Stimulated activated CD8-positive, alpha-beta memory T cell treated with anti-CD3 and anti-CD28 coated beads, Interleukin-7, amount 100 ng/mL, for 4 hours (primary cell): ENCODE data around the gene SAMD11.
"Not testable (repeated sequence)": the region's sequence is repeated elsewhere in the genome, so short reads cannot be mapped to it uniquely, and the experiment has no call there.

Experiments
- DNase-seq, 2 donors: peaks; one replicate each; pipeline ENCODE4 v3.0.0-alpha.2; 2020; ENCODE audit warnings: low read depth in 2 of 2

The SAMD11 gene, protein sequence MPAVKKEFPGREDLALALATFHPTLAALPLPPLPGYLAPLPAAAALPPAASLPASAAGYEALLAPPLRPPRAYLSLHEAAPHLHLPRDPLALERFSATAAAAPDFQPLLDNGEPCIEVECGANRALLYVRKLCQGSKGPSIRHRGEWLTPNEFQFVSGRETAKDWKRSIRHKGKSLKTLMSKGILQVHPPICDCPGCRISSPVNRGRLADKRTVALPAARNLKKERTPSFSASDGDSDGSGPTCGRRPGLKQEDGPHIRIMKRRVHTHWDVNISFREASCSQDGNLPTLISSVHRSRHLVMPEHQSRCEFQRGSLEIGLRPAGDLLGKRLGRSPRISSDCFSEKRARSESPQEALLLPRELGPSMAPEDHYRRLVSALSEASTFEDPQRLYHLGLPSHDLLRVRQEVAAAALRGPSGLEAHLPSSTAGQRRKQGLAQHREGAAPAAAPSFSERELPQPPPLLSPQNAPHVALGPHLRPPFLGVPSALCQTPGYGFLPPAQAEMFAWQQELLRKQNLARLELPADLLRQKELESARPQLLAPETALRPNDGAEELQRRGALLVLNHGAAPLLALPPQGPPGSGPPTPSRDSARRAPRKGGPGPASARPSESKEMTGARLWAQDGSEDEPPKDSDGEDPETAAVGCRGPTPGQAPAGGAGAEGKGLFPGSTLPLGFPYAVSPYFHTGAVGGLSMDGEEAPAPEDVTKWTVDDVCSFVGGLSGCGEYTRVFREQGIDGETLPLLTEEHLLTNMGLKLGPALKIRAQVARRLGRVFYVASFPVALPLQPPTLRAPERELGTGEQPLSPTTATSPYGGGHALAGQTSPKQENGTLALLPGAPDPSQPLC

DNA sequence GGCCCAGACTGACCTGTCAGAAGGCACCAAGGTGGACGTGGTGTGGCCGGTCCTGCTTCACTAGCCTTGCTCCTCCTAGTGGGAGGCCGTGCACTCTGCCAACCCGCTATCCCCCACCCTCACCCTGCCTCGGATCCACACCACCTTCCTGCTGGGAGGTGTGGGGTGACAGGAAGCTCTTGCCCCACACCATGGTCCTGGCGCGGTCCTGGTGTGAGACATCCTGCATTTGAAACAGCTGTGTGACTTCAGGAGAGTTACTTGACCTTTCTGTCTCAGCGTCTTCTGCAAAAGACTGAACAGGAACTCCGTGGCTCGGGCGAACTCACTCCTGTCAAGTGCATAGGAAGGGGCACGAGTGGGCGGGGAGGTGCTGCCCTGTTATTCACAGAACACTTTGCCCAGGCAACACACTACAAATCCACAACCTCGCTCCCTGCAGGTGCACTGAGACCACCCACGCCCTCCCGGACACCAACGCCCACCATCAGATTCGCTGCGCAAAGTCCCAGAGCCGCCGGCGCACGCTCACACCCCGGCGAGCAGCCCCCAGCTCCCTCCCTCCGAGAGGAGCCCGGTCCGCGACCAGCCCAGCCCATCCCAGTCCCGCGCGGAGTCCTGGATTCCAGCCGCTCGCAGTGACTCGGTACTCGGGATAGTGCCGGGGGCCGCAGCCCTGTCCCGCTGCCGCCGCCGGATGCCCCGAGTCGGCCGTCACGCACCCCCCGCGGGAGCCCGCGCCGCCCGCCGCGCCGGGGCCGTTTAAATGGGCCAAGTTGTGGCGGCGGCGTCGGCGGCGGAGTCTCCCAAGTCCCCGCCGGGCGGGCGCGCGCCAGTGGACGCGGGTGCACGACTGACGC, at the start of gene SAMD11:
SAMD11 (plus strand) TSS at position 793 of the 860 bp plus-strand sequence. CDS start 509 bp downstream, outside the sequence.
- DNase-seq: peak in 1 of 2 donors; percentile 50

GRCh38 chr1:876428-877208, 47.1 kb upstream of the SAMD11 start:
- not testable (repeated sequence) for DNase-seq

DNA sequence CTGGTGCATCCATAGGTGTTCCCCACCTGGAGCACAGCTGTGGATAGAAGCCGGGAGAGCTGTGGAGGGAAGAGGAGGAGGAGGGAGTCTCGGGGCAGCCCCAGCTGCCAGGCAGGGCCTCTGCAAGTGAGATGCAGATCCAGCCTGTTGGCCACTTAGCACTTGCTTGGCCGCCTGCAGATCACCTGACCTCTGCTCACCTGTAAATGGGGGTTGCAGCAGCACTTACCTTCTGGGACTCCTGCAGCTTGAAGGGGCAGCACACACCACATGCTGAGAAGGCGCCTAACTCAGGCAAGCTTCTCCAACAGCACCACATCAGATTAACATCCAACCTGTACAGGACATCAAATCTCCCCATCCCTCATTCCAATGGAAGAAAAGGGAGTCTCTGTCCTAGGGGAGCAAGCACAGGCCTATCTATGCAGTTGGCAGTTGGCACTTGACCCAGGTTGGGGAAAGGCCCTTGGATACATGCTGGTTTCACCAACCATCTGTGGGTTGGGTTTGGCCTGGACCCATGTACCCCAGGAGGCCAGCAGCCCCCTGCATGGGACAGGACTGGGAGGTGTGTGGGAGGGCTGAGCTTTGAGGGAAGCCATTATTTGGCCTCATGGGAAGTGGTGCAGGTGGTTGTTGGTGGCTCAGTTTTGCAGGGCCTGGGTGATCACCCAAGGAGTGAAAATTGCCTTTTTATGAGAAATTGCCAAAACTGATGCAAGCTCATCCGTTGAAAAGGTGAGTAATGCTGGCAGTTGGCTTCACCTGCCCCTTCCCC, 46.3 kb upstream of the SAMD11 start:
- not testable (repeated sequence) for DNase-seq

DNA sequence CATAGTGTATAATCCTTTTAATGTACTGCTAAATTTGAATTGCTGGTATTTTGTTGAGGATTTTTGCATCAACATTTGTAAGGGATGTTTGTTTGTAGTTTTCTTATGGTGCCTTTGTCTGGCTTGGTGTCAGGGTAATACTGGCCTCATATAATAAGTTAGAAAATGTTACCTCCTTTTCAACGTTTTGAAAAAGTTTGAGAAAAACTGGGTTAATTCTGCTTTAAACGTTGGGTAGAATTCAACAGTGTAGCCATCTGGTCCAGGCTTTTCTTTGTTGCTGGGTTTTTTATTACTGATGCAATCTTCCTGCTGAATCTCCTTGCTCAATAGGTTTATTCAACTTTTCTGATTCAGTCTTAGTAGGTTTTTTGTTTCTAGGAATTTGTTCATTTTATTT, 43.2 kb upstream of the SAMD11 start:
- DNase-seq: not testable (repeated sequence)

DNA sequence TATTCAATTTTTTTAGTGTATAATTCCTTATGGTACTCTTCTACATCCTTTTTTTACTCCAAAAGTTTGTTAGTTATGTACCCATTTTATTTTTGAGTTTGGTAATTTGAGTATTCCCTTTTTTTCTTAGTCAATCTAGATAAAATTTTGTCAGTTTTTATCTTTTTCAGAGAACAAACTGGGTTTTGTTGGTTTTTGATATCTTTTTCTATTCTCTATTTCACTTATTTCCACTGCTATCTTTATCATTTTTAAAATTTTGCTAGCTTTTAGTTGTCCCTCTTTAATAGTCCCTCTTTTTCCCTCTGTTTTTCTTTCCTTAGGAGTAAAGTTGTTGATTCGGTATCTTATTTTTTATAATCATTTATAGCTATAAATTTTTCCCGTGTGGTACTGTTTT, 42.8 kb upstream of the SAMD11 start:
- DNase-seq: not testable (repeated sequence)

DNA sequence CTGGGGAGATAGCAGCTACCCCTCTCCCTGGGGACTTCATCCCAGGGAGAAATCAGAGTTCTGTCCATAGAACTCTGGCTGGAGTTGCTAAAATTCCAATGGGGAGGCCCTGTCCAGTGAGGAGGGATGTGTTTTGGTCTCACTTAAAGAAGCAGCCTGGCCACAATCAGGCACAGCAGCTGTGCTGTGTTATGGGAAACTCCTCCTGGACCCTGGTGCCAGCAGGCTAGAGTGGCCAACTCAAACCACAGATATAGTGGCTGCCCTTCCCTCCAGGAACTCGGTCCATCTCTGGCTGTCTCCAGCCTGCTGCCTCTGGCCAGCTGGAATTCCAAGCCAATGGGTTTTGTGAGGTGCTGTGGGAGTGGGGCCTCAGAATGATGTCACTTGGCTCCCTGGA, 37.4 kb upstream of the SAMD11 start:
- no peak for DNase-seq

GRCh38 chr1:886760-887159, 37.0 kb upstream of the SAMD11 start:
- DNase-seq: no peak

DNA sequence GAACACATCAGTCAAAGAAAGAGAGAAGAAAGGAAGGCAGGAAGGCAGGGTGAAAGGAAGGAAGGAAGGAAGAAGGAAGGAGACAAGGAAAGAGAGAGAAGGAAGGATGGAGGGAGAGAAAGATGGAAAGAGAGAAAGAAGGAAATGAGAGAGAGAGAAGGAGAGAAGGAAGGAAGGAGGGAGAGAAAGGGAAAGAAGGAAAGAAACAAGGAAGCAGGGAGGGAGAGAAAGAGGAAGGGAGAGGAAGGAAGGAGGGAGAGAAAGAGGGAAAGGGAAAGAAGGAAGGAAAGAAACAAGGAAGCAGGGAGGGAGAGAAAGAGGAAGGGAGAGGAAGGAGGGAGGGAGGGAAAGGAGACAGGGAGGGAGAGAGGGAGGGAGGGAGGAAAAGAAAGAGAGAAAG, 35.4 kb upstream of the SAMD11 start:
- DNase-seq: no peak

- not testable (repeated sequence) for DNase-seq
These were observed 33.9 kb upstream of the SAMD11 start for GRCh38 chr1:889774-890173.

- not testable (repeated sequence) for DNase-seq
These were observed 33.5 kb upstream of the SAMD11 start for GRCh38 chr1:890234-890633.

DNA sequence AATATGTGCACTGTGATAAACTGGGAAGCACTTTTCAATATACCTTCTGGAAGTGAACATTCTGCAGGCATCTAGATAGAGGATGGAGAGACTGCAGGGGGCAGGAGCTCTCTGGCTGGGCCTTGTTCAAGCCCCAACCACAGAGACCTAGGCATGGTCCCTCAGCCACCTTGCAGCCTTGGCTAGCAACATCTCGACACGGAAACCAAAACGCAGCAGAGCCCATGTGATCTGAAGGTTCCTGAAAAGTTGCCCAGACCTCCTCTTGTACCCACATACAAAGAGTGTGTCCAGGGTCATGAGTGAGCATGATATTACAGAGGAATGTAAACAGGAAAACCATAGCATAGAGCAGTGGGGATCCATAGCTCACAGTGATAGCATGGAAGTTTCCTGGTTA, 33.1 kb upstream of the SAMD11 start:
- DNase-seq: no peak

DNA sequence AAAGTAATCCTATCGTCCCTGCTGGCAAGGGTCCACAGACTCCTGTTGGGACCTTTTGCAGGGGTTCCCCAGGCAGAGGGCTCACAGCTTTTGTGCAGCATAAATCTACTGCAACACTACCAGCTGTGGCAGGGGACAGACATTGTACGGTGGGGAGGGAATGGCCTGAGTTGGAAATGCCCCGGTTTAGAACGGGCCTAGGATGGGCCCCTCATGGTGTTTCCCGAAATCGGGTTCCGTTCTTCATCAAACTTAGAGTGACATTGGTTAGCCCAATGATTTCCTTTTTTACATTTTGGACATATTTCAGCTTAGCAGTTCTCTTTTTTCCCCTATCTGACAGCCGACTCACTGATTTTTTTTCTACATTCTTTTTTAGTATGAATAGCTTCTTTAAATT, 26.5 kb upstream of the SAMD11 start:
- no peak for DNase-seq

DNA sequence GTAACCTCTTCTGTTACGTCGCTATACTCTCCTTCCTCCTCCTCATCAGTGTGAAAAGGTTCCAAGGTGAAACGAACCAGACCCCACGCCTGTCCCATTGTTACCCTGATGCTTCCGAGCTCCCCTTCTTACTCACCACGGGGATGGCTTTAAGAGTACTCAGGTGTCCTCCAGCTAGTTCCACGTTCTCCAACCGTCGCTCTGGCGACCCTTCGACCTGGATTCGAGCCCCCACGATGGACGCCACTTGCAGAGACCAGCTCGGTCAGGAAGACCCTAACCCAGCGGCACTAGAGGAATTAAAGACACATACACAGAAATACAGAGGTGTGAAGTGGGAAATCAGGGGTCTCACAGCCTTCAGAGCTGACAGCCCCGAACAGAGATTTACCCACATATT, 25.8 kb upstream of the SAMD11 start:
- DNase-seq: not testable (repeated sequence)

- no peak for DNase-seq
These were observed 23.9 kb upstream of the SAMD11 start for GRCh38 chr1:899636-900317.

- no peak for DNase-seq
These were observed 22.4 kb upstream of the SAMD11 start for GRCh38 chr1:901108-901859.

DNA sequence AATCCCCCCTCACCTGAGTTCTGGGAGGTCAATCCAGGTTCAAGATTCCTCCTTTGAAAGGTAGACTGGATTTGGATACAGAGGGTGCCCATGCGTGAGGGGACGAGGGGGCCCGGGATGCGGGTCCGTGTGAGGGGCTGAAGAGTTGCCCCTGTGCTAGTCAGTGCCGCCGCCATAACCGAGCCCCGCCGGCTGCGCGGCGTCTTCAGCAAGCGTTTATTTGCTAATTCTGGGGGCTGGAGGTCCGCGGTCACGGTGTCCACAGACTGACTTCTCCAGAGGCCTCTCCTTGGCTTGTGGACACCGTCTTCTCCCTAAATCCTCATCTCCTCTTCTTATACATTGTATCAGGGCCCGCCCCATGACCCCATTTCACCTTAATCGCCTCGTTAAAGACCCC, 20.9 kb upstream of the SAMD11 start:
- DNase-seq: no peak

DNA sequence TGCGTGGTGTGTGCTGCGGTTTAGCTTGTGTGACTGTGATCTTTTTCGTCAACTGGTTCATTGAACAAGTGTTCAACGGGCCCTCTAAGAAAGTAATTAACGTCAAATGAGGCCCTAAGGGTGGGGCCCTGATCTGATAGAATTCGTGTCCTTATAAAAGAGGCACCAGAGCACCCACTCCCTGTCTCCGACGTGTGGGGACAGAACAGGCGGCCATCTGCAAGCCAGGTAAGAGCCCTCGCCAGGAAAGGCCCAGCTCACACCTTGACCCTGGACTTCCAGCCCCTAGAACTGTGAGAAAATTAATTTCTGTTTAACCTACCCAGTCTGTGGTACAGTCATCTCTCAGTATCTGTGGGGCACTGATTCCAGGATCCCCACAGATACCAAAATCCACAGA, 20.4 kb upstream of the SAMD11 start:
- no peak for DNase-seq

DNA sequence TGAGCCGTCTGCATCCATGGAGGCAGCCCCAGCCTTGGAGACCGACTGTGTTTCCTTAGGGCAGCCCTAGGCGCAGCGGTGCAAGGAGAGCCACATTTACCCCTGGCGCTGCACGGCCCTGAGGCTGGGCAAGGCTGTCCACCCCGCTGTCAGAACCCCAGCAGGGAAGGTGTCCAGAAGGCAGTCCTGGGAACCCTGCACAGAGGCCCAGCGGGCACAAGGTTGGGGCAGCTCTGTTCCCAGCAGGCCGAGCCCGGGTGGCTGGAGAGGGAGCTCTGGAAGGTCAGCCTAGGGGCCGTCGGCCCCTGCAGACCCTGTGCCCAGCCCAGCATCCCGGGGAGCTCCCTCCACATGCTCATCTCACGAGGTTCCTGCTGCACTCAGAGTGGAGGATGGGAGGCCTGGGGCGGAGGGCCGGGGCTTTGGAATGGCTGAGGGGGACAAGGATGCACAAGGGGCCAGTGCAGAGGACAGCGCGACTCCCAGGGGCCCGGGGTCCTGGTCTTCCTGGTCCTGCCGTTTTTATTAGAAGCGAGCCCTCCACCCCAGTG, 19.9 kb upstream of the SAMD11 start:
- DNase-seq: no peak
